GM13976 (cell line): ENCODE results near the gene ARHGAP15.

Experiments
- DNase-seq: peaks from one replicate; pipeline ENCODE4 v3.0.0; 2012; ENCODE audit warnings: low spot score
- in situ Hi-C: fragments of 300-500 bp; cut with MboI; formaldehyde crosslinking; loops from one replicate; pipeline ENCODE4 v1.12.0; 2022; ENCODE audit warnings: low sequenced_read_pairs, mixed read lengths, inconsistent platforms; ENCODE audit not compliant: unreplicated experiment
- TF ChIP-seq, protein P1 (sequence below): IDR thresholded peaks from 2 replicates; pipeline ENCODE4 v1.5.1; 2012; ENCODE audit warnings: borderline replicate concordance, mild to moderate bottlenecking; ENCODE audit not compliant: insufficient read depth; ENCODE audit errors: extremely low read depth, missing control alignments, control extremely low read depth

Gene ARHGAP15

DNA sequence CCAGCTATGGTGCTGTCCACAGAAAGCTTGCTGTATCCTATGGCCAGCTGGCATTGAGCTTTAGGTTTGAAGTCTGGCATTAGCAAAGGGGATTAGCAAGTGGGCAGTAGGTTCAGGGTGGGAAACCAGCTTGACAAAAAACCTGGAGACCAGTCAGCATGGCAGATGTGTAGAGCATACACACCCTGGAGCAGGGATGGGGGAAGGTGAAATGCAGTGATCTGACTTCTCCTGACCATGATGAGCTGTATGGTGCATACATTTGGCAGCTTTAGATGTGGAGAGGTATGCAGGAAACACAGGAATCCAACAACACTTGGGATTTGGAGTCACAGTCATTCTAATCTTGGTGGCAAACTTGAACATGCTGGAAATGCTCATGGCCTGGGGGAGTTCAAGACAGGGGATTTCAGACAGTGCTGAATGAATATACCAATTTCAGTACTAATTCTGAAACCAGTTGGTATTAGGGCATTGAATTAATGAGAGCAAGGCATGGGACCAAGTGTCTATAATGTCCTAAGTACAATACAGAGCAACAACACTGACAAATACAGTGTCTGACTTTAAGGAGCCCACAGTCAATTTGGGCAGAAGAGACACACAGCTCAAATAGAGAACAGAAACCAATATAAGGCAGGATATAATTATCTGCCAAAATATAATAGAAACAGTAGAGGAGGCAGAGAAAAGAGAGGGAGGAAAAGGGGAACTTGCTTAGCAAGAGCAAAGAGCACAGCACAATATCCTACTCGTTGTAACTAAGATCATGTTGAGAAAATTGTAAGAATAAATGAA is 11.8 kb downstream of the ARHGAP15 start:
- no peak for DNase-seq
- TF ChIP-seq, protein P1, sequence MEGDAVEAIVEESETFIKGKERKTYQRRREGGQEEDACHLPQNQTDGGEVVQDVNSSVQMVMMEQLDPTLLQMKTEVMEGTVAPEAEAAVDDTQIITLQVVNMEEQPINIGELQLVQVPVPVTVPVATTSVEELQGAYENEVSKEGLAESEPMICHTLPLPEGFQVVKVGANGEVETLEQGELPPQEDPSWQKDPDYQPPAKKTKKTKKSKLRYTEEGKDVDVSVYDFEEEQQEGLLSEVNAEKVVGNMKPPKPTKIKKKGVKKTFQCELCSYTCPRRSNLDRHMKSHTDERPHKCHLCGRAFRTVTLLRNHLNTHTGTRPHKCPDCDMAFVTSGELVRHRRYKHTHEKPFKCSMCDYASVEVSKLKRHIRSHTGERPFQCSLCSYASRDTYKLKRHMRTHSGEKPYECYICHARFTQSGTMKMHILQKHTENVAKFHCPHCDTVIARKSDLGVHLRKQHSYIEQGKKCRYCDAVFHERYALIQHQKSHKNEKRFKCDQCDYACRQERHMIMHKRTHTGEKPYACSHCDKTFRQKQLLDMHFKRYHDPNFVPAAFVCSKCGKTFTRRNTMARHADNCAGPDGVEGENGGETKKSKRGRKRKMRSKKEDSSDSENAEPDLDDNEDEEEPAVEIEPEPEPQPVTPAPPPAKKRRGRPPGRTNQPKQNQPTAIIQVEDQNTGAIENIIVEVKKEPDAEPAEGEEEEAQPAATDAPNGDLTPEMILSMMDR, result no peak
- in situ Hi-C loops, result no loop called here

DNA sequence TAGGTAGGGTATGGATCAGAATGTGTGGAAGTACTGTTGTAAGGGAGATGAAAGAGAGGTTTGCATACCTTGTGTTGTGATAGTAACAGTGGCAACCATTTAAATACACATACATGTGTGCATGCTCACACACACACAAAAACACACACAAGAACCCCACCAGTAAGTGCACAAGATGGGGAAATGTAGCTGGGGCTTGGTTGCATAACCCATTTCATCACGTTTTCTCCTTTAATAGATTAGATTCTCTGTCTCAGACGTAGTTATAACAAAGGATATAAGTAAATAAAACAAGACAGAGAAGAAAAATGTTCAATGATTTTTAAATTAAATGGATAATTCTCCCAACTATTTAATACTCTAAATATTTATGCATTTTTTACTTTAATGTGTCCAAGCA is 13.4 kb downstream of the ARHGAP15 start:
- in situ Hi-C loops, result no loop called here
- TF ChIP-seq, protein P1, result no peak
- DNase-seq, result no peak

DNA sequence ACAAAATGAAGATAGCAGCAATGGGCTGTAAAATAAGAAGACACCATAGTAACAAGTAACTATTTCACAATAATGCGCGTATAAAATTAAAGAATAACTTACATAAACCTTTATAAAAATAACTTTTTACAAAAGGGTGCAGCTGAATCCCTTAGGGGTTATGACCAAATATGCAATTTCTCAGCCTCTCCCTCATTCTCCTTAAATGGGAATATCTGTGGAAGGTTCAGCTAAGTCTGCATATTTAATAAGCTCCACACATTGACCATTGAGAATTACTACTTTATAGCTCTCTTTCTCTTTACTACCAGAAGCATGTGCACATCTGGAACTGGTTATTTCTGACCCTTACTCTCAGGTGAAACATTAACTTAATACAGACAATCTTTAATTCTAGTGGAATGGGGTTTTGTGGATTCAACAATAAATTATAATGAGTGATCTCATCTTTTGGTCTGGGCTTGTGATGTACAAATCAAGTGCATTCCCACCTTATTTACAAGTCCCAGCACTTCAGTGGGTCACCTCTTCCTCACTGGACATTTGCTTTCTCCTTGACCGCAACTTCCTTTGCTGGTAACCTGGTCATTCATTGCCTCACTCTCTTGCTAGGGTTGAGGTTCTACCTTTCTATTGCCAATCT is 15.7 kb downstream of the ARHGAP15 start:
- TF ChIP-seq, protein P1, result no peak
- in situ Hi-C loops, result no loop called here
- DNase-seq, result no peak

DNA sequence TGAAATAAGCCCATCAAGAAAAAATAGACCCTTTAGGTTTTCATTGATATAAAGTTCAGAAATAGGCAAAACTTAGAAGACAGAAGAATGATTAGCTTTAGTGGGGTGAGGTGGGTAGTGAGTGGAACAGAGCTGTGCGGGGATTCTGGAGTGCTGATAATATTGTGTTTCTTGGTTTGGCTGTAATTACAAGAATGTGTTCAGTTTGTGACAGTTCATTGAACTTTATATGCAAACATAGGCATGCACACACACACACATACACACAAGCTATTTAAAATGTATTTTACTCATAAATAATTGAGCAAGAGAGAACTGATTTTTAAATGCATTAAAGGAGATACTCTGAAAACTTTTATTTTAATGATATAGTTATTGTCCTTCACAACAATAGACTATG is 17.1 kb downstream of the ARHGAP15 start:
- TF ChIP-seq, protein P1, result no peak
- in situ Hi-C loops, result no loop called here
- DNase-seq, result no peak

DNA sequence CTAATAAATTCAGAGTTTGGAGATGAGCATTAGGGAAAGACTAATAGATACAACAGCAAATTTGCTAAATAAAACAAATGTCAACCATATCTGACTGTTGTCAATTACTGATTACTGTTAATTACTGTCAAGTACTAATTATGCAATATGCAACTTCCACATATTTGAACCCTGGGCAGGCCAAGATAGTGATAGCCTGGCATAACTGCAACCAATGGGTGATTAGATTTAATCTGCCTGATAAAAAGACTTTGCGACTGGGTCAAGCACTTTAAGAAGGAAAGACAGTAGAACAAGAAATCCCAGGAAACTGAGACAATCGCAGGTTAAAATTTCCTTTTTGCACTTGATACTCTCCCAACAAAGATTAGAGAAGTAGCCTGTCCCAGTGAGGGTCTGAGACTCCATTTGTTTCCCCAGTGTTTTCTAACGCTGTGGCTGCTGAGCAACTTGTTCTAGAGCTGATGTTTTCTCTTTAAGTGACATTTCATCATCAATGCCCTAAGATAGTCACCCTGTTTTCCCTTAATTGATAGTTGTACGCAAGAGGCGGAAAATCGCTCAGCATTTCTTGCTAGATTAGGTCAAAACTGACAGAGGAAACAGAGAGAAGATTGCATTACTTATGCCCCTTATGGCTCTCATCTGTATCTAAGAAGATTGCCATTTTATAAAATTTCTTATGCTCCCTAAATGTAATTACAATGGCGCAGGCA is 17.8 kb downstream of the ARHGAP15 start:
- no peak for DNase-seq
- TF ChIP-seq, protein P1, result no peak
- in situ Hi-C loops, result no loop called here

DNA sequence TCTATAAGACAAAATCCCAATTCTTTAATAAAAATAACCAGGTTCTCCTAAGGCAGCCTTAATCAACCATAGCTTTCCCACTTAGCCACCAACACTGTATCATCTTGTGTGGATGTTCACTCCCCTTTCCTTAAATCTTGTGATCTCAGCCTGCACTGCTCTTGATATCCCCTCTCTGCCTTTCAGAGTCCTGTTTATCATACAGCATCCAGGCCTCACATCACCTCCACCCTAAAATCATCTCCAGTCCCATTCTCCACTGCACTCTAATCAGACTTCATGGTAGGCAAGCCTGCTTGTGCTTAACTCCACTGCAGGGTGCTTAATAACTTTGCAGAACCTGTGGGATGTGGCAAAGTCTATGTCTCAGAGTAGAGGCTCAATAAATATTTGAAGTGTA is 18.8 kb downstream of the ARHGAP15 start:
- DNase-seq, result no peak
- in situ Hi-C loops, result no loop called here
- TF ChIP-seq, protein P1, result no peak
